PFSK-1 (cell line): Measurements from ENCODE around the gene KRT23.

Experiments
- FOXP2 ChIP-seq: optimal IDR thresholded peaks from 2 replicates; pipeline ENCODE3; 2011; ENCODE audit warnings: borderline replicate concordance, control low read depth, inconsistent platforms; ENCODE audit not compliant: insufficient read depth; ENCODE audit errors: extremely low read length, extremely low read depth
- POLR2AphosphoS5 ChIP-seq: IDR thresholded peaks from 2 replicates; pipeline ENCODE4 v1.6.1; 2012; ENCODE audit warnings: low read depth, mild to moderate bottlenecking, control low read depth, low read length, moderate library complexity
- SIN3A ChIP-seq: IDR thresholded peaks from 2 replicates; pipeline ENCODE4 v1.6.1; 2012; ENCODE audit warnings: mild to moderate bottlenecking, low read length, moderate library complexity, borderline replicate concordance; ENCODE audit not compliant: insufficient read depth
- TAF1 ChIP-seq: IDR thresholded peaks from 2 replicates; pipeline ENCODE4 v1.6.1; 2012; ENCODE audit warnings: low read length, control low read depth, borderline replicate concordance; ENCODE audit not compliant: insufficient read depth
- TF ChIP-seq, protein P1 (sequence below), 2 experiments: IDR thresholded peaks; 2 replicates each; pipeline versions ENCODE4 v1.6.1 to v1.8.0; 2011 to 2012; ENCODE audit warnings: low read depth in 2 of 2, low read length in 2 of 2, control low read depth in 1 of 2, inconsistent platforms in 1 of 2, mild to moderate bottlenecking in 1 of 2, moderate library complexity in 1 of 2; ENCODE audit not compliant: insufficient read depth in 1 of 2

Gene KRT23

DNA sequence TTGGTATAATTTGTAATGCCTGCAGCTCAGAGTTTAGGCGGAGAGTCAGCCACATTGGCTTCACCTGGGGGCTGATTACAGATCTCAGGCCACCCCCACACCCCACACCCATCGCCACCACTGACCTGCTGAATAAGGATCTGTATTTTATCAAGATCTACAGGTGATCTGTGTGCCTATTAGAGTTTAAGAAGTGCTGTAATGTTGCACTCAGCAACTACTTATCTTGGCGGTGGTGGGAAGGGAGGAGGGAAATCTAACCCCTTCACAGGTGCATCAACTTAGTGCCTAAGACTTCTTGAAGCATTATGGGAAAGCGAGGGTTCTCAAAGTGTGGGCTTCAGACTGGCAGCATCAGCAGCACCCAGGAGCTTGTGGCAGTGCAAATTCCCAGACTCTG is 34.9 kb downstream of the KRT23 start:
- TF ChIP-seq POLR2AphosphoS5: no peak

DNA sequence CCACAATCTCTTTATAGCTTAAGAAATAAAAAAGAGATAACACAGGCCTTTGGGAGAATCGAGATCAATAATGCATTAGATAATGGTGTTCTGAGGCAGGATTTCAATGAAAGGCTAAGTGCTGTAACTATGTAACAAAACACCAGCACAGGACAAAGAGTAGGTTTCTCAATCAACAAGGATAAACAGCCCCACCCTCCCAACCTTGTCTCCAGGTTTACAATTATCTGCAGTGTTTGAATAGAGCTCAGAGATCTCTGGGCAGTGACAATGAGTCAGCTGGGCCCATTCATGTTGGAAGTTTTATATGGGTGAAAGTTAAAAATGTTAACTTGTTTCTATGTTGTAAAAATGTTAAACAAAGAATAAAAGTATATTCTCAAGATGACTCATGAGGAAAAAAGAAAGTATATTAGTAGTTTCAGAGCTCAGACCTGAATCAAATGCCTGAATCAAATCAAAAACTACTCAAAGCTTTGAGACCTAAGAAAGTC is 35.4 kb downstream of the KRT23 start:
- no peak for TF ChIP-seq SIN3A
- no peak for TF ChIP-seq TAF1
- no peak for TF ChIP-seq POLR2AphosphoS5
- TF ChIP-seq FOXP2: no peak
- TF ChIP-seq, protein P1, sequence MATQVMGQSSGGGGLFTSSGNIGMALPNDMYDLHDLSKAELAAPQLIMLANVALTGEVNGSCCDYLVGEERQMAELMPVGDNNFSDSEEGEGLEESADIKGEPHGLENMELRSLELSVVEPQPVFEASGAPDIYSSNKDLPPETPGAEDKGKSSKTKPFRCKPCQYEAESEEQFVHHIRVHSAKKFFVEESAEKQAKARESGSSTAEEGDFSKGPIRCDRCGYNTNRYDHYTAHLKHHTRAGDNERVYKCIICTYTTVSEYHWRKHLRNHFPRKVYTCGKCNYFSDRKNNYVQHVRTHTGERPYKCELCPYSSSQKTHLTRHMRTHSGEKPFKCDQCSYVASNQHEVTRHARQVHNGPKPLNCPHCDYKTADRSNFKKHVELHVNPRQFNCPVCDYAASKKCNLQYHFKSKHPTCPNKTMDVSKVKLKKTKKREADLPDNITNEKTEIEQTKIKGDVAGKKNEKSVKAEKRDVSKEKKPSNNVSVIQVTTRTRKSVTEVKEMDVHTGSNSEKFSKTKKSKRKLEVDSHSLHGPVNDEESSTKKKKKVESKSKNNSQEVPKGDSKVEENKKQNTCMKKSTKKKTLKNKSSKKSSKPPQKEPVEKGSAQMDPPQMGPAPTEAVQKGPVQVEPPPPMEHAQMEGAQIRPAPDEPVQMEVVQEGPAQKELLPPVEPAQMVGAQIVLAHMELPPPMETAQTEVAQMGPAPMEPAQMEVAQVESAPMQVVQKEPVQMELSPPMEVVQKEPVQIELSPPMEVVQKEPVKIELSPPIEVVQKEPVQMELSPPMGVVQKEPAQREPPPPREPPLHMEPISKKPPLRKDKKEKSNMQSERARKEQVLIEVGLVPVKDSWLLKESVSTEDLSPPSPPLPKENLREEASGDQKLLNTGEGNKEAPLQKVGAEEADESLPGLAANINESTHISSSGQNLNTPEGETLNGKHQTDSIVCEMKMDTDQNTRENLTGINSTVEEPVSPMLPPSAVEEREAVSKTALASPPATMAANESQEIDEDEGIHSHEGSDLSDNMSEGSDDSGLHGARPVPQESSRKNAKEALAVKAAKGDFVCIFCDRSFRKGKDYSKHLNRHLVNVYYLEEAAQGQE (IDR thresholded peaks at IDR 0.05; ENCODE audit: insufficient read depth in 1 of 2, low read depth in 2 of 2, low read length in 2 of 2): no peak

DNA sequence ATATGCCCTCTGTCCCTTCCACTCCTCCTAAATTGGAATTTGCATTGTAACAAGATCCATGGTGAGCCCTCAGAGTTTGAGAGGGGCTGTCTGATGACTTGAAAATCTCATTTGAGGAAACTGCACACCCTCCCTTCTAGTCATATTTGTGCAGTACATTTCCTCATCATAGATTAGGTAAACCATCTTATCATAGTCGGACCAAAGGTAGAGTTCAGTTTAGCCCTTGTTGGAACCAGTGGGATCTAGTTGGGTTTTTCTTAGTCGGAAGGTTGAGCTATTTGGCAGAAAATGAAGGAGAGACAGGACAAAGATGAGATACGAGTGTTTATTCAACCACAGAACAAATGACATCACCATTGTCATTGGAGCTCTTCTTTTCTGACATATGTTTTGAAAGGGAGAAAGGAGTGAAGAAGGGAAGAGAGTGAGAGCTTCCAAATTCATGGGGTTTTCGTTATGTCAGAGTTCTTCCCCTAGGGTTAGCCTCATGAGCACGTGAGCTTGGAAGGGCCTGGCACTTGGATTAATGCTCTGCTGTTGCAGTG is 36.6 kb downstream of the KRT23 start:
- TF ChIP-seq, protein P1 (IDR thresholded peaks at IDR 0.05; ENCODE audit: insufficient read depth in 1 of 2, low read depth in 2 of 2, low read length in 2 of 2): no peak
- TF ChIP-seq FOXP2 (no peak), SIN3A (no peak), TAF1 (no peak), POLR2AphosphoS5 (no peak)

DNA sequence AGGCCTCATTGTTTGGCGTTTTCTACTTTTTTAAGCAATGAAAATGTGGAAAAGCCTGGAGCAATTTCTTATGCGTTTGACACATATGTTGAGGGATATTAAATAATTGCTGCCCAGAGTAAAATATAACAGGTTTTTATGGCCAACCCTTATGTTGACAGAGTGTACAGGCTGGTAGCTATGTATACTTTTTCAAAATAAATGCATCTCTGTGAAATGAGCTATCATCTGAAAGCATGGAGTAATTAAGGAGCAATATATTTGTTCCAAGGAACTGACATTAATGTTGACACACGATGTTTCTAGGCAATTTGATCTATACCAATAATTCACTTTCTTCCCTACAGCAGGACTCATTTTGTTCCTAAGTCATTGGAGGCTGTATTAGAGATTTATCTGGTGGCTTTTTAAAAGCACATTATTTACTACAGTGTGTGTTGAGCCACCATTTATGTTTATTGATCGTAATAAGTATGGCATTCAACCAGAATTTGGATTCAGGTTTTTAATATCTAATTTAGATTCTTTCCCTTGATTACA is 40.5 kb downstream of the KRT23 start:
- TF ChIP-seq, protein P1 (IDR thresholded peaks at IDR 0.05; ENCODE audit: insufficient read depth in 1 of 2, low read depth in 2 of 2, low read length in 2 of 2): no peak
- TF ChIP-seq SIN3A (no peak), POLR2AphosphoS5 (no peak), TAF1 (no peak), FOXP2 (no peak)

DNA sequence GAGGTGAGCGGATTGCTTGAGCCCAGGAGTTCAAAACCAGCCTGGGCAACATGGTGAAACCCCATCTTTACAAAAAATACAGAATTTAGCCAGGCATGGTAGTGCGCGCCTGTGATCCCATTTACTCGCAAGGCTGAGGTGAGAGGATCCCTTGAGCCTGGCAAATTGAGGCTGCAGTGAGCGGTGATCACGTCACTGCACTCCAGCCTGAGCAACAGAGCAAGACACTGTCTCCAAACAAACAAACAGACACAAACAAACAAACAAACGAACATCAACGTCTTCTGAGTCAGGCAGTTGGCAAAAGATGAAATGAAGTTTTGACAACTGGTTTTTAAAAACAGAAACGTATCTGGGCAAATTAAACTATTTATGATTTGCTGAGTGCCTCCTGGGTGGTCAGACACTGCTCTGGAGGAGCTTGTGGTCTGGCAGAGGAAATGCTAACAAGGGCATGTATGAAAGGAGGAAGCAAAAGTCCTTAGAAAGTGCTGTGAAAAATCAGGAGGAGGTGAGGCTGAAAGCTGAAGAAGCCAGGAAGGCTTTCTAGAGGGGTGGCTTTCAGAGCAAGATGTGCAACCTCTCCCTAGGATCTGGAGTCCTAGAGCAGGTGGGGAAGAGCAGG is 42.2 kb downstream of the KRT23 start:
- TF ChIP-seq, protein P1 (IDR thresholded peaks at IDR 0.05; ENCODE audit: insufficient read depth in 1 of 2, low read depth in 2 of 2, low read length in 2 of 2): no peak
- no peak for TF ChIP-seq TAF1
